Sigmoid colon (tissue), 3 donors: ENCODE results near the gene COL6A5.

ENCODE experiments used
- POLR2A ChIP-seq, 2 donors: fragments of 450-650 bp; IDR thresholded peaks; one replicate each; pipeline ENCODE4 v1.6.1; 2016; ENCODE audit warnings: antibody characterized with exemption in 2 of 2, mild to moderate bottlenecking in 2 of 2, moderate library complexity in 2 of 2
- TF ChIP-seq, protein P1 (sequence below), 4 experiments: fragments of 450-650 bp in 3 of 4; fragments of 200-600 bp in 1 of 4; IDR thresholded peaks; one replicate each; pipeline ENCODE4 v1.5.1; 2016 to 2019; ENCODE audit warnings: antibody characterized with exemption in 4 of 4, mild to moderate bottlenecking in 3 of 4, moderate library complexity in 2 of 4

DNA sequence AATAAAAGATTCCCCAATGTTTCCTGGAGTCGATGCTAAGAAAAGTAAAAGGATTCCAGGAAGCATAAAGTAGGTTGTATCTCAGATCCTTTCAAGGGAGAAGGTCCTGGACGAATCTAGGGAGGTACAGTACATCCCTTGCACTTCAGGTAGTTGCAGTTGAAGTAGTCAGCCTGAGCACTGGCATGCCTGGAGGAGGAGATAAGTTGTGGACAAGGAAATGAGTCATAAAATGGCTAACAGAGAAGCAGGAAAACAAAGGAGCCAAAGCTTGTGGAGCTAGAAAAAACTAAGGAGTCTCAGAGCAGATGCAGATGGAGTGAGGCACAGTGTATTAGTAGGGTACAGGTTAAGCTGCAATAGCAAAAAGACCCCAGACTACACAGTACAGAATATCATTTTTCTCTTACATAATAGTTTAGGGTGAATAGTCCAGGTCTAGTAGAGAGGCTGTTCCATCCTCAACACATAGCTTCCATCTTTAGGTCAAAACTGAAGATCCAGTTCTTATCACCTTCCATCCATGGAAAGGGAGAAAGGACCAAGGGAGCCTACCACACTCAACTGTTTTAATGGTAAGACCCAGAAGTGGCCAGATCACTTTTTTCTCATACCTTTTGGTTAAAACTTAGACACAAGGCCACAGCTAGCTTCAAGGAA, 41.3 kb downstream of the COL6A5 start:
- TF ChIP-seq, protein P1, sequence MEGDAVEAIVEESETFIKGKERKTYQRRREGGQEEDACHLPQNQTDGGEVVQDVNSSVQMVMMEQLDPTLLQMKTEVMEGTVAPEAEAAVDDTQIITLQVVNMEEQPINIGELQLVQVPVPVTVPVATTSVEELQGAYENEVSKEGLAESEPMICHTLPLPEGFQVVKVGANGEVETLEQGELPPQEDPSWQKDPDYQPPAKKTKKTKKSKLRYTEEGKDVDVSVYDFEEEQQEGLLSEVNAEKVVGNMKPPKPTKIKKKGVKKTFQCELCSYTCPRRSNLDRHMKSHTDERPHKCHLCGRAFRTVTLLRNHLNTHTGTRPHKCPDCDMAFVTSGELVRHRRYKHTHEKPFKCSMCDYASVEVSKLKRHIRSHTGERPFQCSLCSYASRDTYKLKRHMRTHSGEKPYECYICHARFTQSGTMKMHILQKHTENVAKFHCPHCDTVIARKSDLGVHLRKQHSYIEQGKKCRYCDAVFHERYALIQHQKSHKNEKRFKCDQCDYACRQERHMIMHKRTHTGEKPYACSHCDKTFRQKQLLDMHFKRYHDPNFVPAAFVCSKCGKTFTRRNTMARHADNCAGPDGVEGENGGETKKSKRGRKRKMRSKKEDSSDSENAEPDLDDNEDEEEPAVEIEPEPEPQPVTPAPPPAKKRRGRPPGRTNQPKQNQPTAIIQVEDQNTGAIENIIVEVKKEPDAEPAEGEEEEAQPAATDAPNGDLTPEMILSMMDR (IDR thresholded peaks at IDR 0.05), result no peak
- no peak for TF ChIP-seq POLR2A (IDR thresholded peaks at IDR 0.05)
